Uterus (tissue), 4 donors: Measurements from ENCODE around the gene TRIM65. TPM values are rescaled to one million over a fixed set of nuclear protein-coding genes. Genes with fewer than 3 reads are reported as not detected.

Source experiments
- DNase-seq, 2 donors: peaks; one replicate each; pipeline ENCODE4 v3.0.0-alpha.2; 2019 to 2020
- H3K27ac ChIP-seq, 2 donors: fragments of 200-600 bp; sonication (generic); 1 replicate in 1 of 2; 2 replicates in 1 of 2; pipeline ENCODE4 v1.5.1; 2016 to 2018
- H3K27me3 ChIP-seq, 2 donors: fragments of 200-600 bp; sonication (generic); one replicate each; pipeline ENCODE4 v1.5.1; 2018 to 2019; ENCODE audit warnings: control low read depth in 1 of 2
- H3K36me3 ChIP-seq, 2 donors: fragments of 200-600 bp; sonication (generic); one replicate each; pipeline ENCODE4 v1.5.1; 2019; ENCODE audit warnings: control low read depth in 1 of 2
- H3K4me1 ChIP-seq, 2 donors: fragments of 200-600 bp; sonication (generic); one replicate each; pipeline ENCODE4 v1.5.1; 2018 to 2019; ENCODE audit warnings: control low read depth in 1 of 2
- H3K4me3 ChIP-seq, 2 donors: fragments of 200-600 bp; sonication (generic); 1 replicate in 1 of 2; 2 replicates in 1 of 2; pipeline ENCODE4 v1.5.1; 2018 to 2019; ENCODE audit warnings: mild to moderate bottlenecking in 1 of 2
- H3K9me3 ChIP-seq, 2 donors: fragments of 200-600 bp; sonication (generic); one replicate each; pipeline ENCODE4 v1.5.1; 2019; ENCODE audit warnings: control low read depth in 1 of 2
- POLR2A ChIP-seq, 2 donors: fragments of 450-650 bp; IDR thresholded peaks; one replicate each; pipeline ENCODE4 v1.6.1; 2016; ENCODE audit warnings: antibody characterized with exemption in 2 of 2, mild to moderate bottlenecking in 1 of 2, moderate library complexity in 1 of 2
- intact Hi-C: fragments of 100-400 bp; cut with DNase I; formaldehyde crosslinking; loops from one replicate; pipeline ENCODE4 v1.15.1; 2023; ENCODE audit warnings: low total_unique reads
- total RNA-seq, 4 donors: library from RNA; depleted of rRNA in 3 of 4; stranded (reverse); fragments of >200 nt in 3 of 4; gene quantifications; one replicate each; pipeline versions ENCODE4 v1.1.0 to v1.2.4, GENCODE V29; 2014 to 2023
- TF ChIP-seq, protein P1 (sequence below), 4 experiments: fragments of 200-600 bp in 2 of 4; fragments of 450-650 bp in 2 of 4; sonication (generic) in 2 of 4; IDR thresholded peaks; one replicate each; pipeline ENCODE4 v1.5.1; 2016 to 2019; ENCODE audit warnings: antibody characterized with exemption in 4 of 4, mild to moderate bottlenecking in 2 of 4, moderate library complexity in 1 of 4
- donor health status: DM: yes; HTN: yes; CAD: no.

Gene TRIM65, protein sequence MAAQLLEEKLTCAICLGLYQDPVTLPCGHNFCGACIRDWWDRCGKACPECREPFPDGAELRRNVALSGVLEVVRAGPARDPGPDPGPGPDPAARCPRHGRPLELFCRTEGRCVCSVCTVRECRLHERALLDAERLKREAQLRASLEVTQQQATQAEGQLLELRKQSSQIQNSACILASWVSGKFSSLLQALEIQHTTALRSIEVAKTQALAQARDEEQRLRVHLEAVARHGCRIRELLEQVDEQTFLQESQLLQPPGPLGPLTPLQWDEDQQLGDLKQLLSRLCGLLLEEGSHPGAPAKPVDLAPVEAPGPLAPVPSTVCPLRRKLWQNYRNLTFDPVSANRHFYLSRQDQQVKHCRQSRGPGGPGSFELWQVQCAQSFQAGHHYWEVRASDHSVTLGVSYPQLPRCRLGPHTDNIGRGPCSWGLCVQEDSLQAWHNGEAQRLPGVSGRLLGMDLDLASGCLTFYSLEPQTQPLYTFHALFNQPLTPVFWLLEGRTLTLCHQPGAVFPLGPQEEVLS
- total RNA-seq = 10 to 100 TPM; 20.0 to 36.9 (median 30.1) TPM

GRCh38 chr17:75896415-75897159 lies at the start of gene TRIM65:
TSS of gene TRIM65 (minus strand) at chr17:75896951. CDS start at chr17:75896937, 14 bp downstream.
- Histone ChIP-seq H3K27ac (peak within 1 kb of the TSS; percentile 92 to 93), H3K36me3 (no peaks in the 10 kb centered on the region), H3K4me3 (peak within 1 kb of the TSS; percentile 70 to 89), H3K9me3 (no peaks in the 10 kb centered on the region), H3K27me3 (no peaks in the 10 kb centered on the region), H3K4me1 (peaks cover 0 to 13% of the 10 kb centered on the region in 2 donors)
- intact Hi-C loops = loop anchor here (10.0 kb wide), 1 partner anchor 52 kb away; the partner anchor contains the start of gene UNC13D
- TF ChIP-seq POLR2A (IDR thresholded peaks at IDR 0.05) = peak; percentile 61 to 89
- TF ChIP-seq, protein P1, sequence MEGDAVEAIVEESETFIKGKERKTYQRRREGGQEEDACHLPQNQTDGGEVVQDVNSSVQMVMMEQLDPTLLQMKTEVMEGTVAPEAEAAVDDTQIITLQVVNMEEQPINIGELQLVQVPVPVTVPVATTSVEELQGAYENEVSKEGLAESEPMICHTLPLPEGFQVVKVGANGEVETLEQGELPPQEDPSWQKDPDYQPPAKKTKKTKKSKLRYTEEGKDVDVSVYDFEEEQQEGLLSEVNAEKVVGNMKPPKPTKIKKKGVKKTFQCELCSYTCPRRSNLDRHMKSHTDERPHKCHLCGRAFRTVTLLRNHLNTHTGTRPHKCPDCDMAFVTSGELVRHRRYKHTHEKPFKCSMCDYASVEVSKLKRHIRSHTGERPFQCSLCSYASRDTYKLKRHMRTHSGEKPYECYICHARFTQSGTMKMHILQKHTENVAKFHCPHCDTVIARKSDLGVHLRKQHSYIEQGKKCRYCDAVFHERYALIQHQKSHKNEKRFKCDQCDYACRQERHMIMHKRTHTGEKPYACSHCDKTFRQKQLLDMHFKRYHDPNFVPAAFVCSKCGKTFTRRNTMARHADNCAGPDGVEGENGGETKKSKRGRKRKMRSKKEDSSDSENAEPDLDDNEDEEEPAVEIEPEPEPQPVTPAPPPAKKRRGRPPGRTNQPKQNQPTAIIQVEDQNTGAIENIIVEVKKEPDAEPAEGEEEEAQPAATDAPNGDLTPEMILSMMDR (IDR thresholded peaks at IDR 0.05) = peak; percentile 35 to 79 (median 64)
- DNase-seq = peak; percentile 84 to 88

GRCh38 chr17:75945211-75945610 lies 48.5 kb upstream of the TRIM65 start:
- Histone ChIP-seq H3K4me1 (no peaks in the 10 kb centered on the region), H3K27me3 (no peaks in the 10 kb centered on the region), H3K27ac (no peak overlapping the region), H3K9me3 (no peaks in the 10 kb centered on the region), H3K36me3 (no peaks in the 10 kb centered on the region), H3K4me3 (no peak overlapping the region)
- intact Hi-C loops = no loop called here
- no peak for TF ChIP-seq POLR2A (IDR thresholded peaks at IDR 0.05)
- TF ChIP-seq, protein P1 (IDR thresholded peaks at IDR 0.05) = no peak
- DNase-seq = no peak

GRCh38 chr17:75943491-75943890 lies 46.7 kb upstream of the TRIM65 start:
- DNase-seq = no peak
- H3K27me3 ChIP-seq = no peaks in the 10 kb centered on the region
- no peak overlapping the region for H3K4me3 ChIP-seq
- H3K4me1 ChIP-seq = no peaks in the 10 kb centered on the region
- H3K9me3 ChIP-seq = no peaks in the 10 kb centered on the region
- H3K27ac ChIP-seq = no peak overlapping the region
- intact Hi-C loops = no loop called here
- H3K36me3 ChIP-seq = no peaks in the 10 kb centered on the region
- TF ChIP-seq POLR2A (IDR thresholded peaks at IDR 0.05) = no peak
- TF ChIP-seq, protein P1 (IDR thresholded peaks at IDR 0.05) = no peak

GRCh38 chr17:75942473-75942872 lies 45.7 kb upstream of the TRIM65 start:
- Histone ChIP-seq H3K4me3 (no peak overlapping the region), H3K9me3 (no peaks in the 10 kb centered on the region), H3K27ac (no peak overlapping the region), H3K27me3 (no peaks in the 10 kb centered on the region), H3K36me3 (no peaks in the 10 kb centered on the region), H3K4me1 (no peaks in the 10 kb centered on the region)
- intact Hi-C loops = no loop called here
- no peak for TF ChIP-seq POLR2A (IDR thresholded peaks at IDR 0.05)
- TF ChIP-seq, protein P1 (IDR thresholded peaks at IDR 0.05) = no peak
- DNase-seq = no peak
